ENCODE results near the gene MEGF8.

MEGF8 gene

GRCh38 chr19:42355896-42356295 lies 30.5 kb downstream of the MEGF8 start:
- no peak for DNase-seq (ENCODE audit: low spot score)

- DNase-seq (ENCODE audit: low spot score): no peak
Observed at GRCh38 chr19:42356686-42357085, 31.3 kb downstream of the MEGF8 start.

DNA sequence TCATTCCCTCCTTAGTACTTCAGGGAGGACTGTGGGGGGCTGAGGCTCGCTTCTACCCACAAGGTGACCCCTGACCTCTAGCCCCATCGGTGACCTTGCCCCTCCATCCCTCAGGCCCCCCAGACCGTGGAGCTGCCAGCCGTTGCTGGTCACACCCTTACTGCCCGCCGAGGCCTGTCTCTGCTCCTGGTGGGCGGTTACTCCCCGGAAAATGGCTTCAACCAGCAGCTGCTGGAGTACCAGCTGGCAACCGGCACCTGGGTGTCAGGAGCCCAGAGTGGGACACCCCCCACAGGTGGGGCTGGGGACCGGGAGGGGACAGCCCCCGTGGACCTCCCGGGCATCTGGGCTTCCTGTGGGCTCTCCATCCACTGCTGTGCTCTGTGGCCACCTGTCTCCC lies 31.9 kb downstream of the MEGF8 start:
- DNase-seq (ENCODE audit: low spot score): no peak

GRCh38 chr19:42360787-42361544 lies 35.5 kb downstream of the MEGF8 start:
- DNase-seq (ENCODE audit: low spot score): no peak

- no peak for DNase-seq (ENCODE audit: low spot score)
Observed at GRCh38 chr19:42361545-42361910, 36.1 kb downstream of the MEGF8 start.

GRCh38 chr19:42362342-42362741 lies 36.9 kb downstream of the MEGF8 start:
- no peak for DNase-seq (ENCODE audit: low spot score)

- DNase-seq (ENCODE audit: low spot score): no peak
Observed at GRCh38 chr19:42362891-42363440, 37.5 kb downstream of the MEGF8 start.

DNA sequence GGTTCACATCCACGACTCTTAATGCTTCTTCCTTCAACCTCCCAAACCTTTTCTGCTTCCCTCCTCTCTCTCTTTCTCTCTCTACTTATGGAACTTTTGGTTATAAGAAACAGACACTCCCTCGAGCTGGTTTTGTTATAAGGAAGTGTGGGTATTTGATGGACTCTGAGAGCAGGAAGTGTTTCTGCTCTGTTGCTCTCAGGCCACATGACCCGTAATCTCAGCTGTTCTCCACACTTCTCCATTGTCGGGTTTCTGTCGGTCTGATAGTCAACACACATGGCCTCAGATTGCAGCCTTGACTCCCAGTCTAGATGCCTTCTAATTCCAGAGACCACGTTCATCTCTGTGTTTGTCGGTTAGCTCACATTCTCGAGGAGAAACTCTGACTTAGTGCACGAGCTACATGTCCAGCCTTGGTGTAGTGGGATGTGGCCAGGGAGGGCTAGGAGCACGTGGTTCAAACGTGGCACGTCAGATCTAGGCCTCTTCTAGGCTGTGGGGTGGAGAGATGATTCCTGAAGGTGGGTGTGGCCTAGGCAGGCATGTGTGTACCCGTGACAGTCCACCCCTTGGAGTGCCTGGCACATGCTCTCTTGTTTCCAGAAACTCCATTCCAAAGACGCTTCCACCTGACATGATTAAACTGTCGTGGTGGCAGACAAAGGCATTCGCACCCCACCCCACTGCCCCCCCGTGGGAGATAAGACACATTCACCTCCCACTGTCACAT lies 38.3 kb downstream of the MEGF8 start:
- no peak for DNase-seq (ENCODE audit: low spot score)

DNA sequence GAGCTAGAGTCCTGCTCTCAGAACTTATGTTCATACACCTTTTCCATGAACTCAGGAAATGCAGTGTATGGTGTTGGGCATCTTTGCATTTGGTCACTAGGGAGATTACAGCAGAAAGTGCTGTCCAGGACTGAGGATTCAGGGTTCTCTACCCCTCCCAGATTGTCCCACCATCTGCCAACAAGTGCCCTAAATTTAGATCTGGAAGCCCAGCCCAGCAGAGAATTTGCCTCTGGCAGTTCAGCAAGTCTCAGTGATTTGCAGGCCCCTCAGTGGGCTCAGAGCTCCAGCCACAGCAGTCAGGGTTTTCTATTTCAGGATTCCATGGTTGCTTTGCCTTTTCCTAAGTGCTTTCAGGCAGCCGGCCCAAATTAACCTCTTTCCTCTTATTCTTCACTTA lies 41.2 kb downstream of the MEGF8 start:
- DNase-seq (ENCODE audit: low spot score): no peak

DNA sequence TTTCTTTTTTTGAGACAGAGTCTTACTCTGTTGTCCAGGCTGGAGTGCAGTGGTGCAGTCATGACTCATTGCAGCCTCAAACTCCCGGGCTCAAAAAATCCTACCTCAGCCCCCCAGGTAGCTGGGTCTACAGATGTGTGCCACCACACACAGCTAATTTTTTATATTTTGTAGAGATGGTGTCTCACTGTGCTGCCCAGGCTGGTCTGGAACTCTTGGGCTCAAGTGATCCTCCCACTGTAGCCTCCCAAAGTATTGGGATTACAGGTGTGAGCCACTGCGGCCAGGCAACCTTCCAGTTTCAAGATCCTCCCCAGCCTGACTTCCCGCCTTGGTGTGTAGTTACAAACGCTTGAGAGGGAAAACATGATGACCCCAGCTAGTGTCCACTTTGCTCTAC lies 42.5 kb downstream of the MEGF8 start:
- DNase-seq (ENCODE audit: low spot score): no peak

DNA sequence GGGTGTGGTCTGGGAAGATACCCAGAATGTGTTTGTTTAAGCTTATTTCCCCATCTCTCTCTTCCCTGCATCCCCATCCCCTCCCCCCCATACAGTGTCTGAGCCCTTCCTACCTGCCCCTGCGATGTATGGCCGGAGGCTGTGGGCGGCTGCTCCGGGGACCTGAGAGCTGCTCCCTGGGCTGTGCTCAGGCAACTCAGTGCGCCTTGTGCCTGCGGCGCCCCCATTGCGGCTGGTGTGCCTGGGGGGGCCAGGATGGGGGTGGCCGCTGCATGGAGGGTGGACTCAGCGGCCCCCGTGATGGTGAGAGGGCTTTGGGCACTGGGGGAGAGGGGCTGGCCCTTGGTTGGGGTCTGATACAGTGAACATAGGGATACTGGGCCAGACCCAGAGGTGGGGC lies 42.9 kb downstream of the MEGF8 start:
- DNase-seq (ENCODE audit: low spot score): no peak

GRCh38 chr19:42368765-42369164 lies 43.3 kb downstream of the MEGF8 start:
- no peak for DNase-seq (ENCODE audit: low spot score)

- DNase-seq (ENCODE audit: low spot score): no peak
Observed at GRCh38 chr19:42369433-42370067, 44.1 kb downstream of the MEGF8 start.

DNA sequence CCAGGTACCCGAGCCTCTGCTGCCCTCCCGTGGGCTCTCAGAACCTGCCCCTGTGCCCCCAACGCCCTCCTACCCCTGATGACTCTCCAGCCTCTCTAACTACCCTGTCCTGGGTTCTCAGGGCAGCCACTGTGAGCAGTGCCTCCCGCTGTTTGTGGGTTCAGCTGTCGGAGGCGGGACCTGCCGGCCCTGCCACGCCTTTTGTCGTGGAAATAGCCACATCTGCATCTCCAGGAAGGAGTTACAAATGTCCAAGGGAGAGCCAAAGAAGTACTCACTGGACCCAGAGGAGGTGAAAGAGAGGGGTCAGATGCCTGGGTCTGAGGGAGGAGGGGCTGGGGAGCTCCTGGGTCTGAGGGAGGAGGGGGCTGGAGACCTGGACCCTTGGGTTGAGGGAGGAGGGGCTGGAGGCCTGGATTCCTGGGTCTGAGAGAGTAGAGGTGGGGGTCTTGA lies 44.7 kb downstream of the MEGF8 start:
- DNase-seq (ENCODE audit: low spot score): no peak

GRCh38 chr19:42370626-42371175 lies 45.3 kb downstream of the MEGF8 start:
- DNase-seq (ENCODE audit: low spot score): no peak

DNA sequence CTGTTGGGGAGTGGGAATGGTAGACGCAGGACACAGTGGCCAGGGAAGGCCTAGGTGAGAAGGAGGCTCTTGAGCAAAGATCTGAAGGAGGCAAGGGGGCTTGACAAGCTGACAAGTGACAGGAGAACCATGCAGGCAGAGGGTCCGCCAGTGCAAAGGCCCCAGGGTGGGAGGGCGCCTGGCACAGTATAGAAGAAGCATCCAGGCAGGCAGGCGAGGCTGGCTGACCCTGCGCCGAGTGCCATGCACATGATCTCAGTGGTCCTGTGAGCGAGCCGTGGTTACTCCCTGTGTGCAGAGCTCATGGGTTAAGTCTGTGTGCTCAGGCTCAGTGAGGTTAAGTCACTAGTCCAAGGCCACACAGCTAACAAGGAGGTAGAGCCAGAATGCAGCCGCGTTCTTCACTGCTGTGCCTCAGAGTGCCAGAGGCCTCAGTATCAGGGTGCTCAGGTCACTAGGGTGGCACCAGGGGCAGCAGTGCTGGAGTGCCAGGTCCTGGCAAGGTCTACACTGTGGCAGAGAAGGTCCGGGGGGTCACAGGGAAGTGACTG lies 49.5 kb downstream of the MEGF8 start:
- no peak for DNase-seq (ENCODE audit: low spot score)

GRCh38 chr19:42375415-42376176 lies 50.2 kb downstream of the MEGF8 start:
- no peak for DNase-seq (ENCODE audit: low spot score)

DNA sequence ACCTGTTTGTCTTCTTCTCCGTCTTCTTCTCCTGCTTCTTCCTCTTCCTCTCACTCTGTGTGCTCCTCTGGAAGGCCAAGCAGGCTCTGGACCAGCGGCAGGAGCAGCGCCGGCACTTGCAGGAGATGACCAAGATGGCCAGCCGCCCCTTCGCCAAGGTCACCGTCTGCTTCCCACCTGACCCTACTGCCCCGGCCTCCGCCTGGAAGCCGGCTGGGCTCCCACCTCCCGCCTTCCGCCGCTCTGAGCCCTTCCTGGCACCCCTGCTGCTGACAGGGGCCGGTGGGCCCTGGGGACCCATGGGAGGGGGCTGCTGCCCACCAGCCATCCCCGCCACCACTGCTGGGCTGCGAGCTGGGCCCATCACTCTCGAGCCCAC lies 50.7 kb downstream of the MEGF8 start:
- DNase-seq (ENCODE audit: low spot score): no peak

- DNase-seq (ENCODE audit: low spot score): no peak
Observed at GRCh38 chr19:42378225-42379215, 53.1 kb downstream of the MEGF8 start.

DNA sequence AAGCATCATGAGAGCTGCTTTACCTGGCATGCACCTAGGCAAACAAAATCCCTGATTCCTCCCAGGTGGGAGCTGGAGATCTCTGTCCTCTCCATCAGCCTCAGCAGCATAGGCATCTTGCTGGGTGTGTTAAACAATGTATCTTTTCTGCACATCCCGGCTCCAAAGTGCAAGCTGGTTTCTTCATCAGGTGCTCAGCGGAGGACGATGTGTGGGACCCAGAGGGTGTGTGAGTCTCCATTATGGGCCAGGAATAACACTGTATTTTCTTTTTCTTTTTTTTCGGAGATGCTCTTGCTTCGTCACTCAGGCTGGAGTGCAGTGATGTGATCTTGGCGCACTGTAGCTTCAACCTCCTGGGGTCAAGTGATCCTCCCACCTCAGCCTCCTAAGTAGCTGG lies 54.7 kb downstream of the MEGF8 start:
- peak; percentile 35 for DNase-seq (ENCODE audit: low spot score)

Measured in putamen (tissue), 1 donor.